Measurements from ENCODE around the gene FASN. TPM values are rescaled to one million over a fixed set of nuclear protein-coding genes. Genes with fewer than 3 reads are reported as not detected.

Gene FASN
- total and polyA plus RNA-seq, 2 of the 13 experiments (the other 11 are each of a cell fraction or from before 2014, with no cell fraction given): 51.7 to 101 TPM

- TF ChIP-seq ZNF7 (CRISPR knock-in tag; IDR thresholded peaks at IDR 0.05): 0 out of 2 replicates have a peak, but pooled peaks have one; percentile 11
- TF ChIP-seq SP140L (CRISPR knock-in tag; IDR thresholded peaks at IDR 0.05; ENCODE audit: borderline replicate concordance): no peak
- no peak for TF ChIP-seq RNF219 (CRISPR knock-in tag; IDR thresholded peaks at IDR 0.05)
- peak; percentile 37; the same call in 1 of the 2 replicates for TF ChIP-seq ZBTB20 (CRISPR knock-in tag; IDR thresholded peaks at IDR 0.05; ENCODE audit: borderline replicate concordance, low read depth)
- no peak for TF ChIP-seq FUBP1 (CRISPR knock-in tag; IDR thresholded peaks at IDR 0.05; ENCODE audit: borderline replicate concordance)
- no peak; the same call in 1 of the 2 replicates for TF ChIP-seq ZNF768 (CRISPR knock-in tag; IDR thresholded peaks at IDR 0.05)
- no peak for TF ChIP-seq ZSCAN22 (CRISPR knock-in tag; IDR thresholded peaks at IDR 0.05)
- peak; percentile 81 for TF ChIP-seq AGO1 (IDR thresholded peaks at IDR 0.05; ENCODE audit: low read depth, low read length, poor library complexity, severe bottlenecking)
- peak; percentile 70; the same call in 1 of the 2 replicates for TF ChIP-seq ARHGAP35 (CRISPR knock-in tag; IDR thresholded peaks at IDR 0.05; ENCODE audit: borderline replicate concordance)
- peak; percentile 63; the same call in 1 of the 2 replicates for TF ChIP-seq ZFP1 (CRISPR knock-in tag; IDR thresholded peaks at IDR 0.05)
- no peak; the same call in 1 of the 2 replicates for TF ChIP-seq ZNF34 (CRISPR knock-in tag; IDR thresholded peaks at IDR 0.05; ENCODE audit: borderline replicate concordance)
- no peak for TF ChIP-seq BCLAF1 (IDR thresholded peaks at IDR 0.05)
- no peak for TF ChIP-seq FOXM1 (CRISPR knock-in tag; IDR thresholded peaks at IDR 0.05)
- 0 out of 2 replicates have a peak, but pooled peaks have one; percentile 78 for TF ChIP-seq ZNF503 (CRISPR knock-in tag; IDR thresholded peaks at IDR 0.05)
- peak; percentile 75 for TF ChIP-seq TP53 (CRISPR knock-in tag; conservative IDR thresholded peaks at IDR 0.05)
- no peak for TF ChIP-seq JDP2 (CRISPR knock-in tag; IDR thresholded peaks at IDR 0.05; ENCODE audit: borderline replicate concordance)
- TF ChIP-seq ZNF644 (CRISPR knock-in tag; IDR thresholded peaks at IDR 0.05; ENCODE audit: low read depth): no peak
- TF ChIP-seq SATB2 (CRISPR knock-in tag; IDR thresholded peaks at IDR 0.05): 0 out of 2 replicates have a peak, but pooled peaks have one; percentile 69
- TF ChIP-seq HNF4G (IDR thresholded peaks at IDR 0.05; ENCODE audit: borderline replicate concordance, low read depth, low read length): no peak; the same call in 1 of the 2 replicates
- peak; percentile 81; the same call in 1 of the 2 replicates for TF ChIP-seq HNF4G (CRISPR knock-in tag; IDR thresholded peaks at IDR 0.05; ENCODE audit: borderline replicate concordance, low read depth)
These were observed 8.0 kb upstream of the FASN start (continued) for GRCh38 chr17:82105882-82106687.

All from HepG2 (cell line).